Activated T-helper 1 cell treated with Interleukin-2 at 50 U/mL for 16 hours (primary cell): Measurements from ENCODE around the gene NFIA.

ENCODE experiments used
- DNase-seq: peaks from one replicate; pipeline ENCODE4 v3.0.0-alpha.2; 2020; ENCODE audit warnings: low read depth

The NFIA gene

DNA sequence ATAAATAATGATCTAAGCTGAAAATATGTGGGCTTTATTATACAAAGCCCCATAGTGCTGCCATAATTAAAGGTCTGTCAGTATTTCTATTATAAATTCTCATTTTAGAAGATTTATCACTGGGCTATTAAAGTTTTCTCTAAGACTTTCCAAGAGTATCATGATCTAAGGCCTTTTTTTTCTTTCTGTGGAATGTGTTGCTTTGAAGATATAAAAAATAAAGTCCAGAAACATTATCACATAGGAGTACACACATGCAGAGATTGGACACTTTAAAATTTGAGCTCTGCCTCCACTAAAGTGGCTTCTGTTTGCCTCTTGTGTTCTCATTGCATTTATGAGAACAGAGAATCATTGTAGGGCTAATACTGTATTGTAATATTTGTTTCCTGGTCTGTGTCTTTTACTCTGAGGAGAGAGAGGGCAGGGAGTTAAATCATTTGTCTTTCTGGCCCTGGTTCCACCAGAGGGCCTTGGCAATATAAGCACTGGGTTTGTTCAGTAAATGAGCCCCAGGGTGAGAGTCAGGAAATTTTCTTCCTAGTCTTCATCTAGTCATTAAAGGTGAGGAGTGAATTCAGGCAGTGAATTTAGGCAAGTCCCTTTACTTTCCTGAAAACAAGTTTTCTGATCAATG is 70.2 kb downstream of the NFIA start:
- DNase-seq, result no peak

DNA sequence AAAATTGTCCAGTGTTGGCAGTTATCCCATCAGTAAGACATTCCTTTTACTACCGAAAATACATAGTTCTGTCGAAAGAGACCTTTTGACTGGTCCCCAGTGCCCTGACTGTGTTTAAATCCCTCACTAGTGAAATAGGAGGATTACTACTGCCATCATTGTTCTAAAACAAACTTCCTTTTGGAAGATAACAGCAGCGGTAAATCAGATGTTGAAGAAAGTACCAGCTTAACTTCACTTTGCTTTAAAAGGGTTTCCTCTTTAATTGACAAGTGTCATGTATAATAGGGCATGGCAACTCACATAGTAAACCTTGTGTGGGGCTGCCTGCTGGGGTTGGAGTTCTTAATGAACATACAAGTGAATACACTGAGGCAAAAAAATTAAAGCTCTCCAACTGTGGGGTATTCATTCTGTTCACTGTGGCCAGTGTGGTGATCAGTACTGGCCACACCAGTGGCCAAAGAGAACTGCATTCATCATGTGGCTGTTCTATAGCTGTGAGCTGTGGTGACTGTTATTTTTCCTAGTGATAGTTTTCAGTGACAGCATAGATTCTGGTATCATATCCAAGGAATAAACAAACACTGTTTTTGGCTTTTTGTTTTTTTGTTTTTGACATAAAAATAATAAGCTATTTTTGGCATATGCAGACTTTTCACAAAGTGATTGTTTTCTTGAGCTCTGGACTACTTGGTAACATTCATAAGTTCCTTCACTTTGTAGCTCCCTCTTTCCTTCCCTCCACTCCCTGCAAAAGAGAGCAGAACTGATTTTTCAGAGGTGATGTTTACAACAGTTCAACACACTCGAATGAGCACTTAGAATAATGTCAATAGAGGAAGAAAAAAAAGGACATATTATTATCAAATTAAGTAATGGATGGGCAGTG is 74.5 kb downstream of the NFIA start:
- DNase-seq, result no peak

DNA sequence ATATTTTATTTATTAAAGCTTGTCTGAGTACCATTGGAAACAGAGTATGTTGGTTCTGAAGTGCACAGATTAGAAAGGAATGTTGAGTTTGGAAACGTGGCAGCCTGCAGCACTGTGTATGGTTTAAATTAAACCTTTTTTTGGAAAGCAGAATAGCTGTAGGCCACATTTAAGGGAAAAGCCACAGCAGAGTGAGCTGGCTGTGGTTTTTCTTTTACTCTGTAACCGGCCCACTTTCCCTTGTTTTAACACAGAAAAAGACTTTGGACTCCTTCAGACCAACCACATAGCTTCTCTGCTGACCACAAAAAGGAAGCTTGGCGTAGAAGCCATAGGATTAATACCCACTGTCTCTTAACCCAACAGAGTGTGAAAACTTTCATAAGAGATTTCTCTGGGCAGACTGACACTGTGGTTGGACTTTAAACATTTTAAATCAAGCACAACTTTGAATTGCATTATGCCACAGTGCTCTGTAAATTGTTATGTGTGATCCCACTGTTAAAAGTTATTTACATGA is 75.2 kb downstream of the NFIA start:
- no peak for DNase-seq

DNA sequence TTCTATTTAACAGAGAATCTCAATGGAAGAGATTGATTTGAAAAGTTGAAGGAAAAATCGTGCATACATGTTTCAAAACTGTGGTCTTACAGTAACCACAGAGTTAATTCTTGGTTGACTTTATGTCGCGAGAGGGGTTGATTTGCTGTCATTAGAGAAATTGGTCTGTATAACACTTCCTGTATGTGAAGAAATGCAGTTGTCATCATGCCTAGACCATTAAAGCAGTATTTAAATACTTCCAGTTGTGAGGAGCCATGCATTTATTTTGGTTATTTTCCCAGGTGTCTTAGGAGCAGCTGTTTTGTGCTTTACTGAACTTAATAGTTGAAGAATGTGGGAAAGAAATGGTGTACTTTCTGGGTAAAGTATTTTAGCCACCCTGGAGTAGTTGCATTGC is 76.2 kb downstream of the NFIA start:
- no peak for DNase-seq

DNA sequence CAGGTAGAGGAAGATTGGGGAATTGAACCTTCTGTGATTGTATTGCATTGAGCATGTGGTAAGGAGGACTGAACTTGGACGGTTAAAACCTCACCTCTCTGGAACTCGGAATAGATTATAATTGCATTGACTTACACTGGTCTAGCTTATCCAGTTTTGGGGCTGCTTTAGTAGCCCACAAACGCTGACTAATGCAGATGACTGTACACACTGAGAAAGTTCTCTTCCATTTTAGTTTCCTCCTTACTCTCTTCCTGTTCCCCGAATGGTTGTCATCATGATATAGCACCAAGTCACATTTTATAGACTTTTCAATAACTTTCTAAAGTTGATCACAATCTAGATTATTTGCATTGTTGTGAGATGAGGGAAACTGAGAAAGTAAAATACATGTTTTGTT is 78.2 kb downstream of the NFIA start:
- DNase-seq, result no peak

DNA sequence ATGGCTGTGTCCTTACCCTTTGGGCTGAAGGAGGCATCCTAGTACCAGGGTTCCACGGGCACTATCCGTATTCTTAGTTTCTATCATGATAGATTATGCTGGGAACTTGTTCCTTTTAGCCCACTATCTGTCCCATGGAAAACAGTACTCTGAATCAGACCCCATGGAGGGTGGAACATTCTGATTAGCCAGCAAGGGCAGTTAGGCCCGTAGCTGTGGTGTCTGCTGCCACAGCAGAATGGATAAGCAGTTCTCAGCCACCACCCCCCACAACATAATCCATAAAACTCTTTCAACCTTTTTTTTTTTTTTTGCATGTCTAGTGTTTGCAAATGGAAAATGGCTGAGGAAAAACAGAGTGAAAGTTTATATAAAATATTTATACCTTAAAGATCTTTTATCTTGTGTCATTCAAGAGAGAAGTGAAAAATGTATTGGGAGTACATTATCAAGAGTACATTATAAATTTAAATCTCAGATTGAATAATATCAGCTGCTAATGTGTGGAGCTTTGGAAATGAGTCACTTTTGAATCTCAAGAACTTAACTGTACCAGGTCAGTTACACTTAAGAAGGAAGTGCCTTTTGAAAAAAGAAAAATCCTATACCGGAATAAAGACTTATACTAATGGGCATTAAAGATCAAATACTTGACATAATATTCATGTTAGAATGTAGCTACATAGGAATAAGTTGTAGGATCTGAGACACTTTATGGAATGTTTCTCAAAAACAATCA is 80.3 kb downstream of the NFIA start:
- no peak for DNase-seq

DNA sequence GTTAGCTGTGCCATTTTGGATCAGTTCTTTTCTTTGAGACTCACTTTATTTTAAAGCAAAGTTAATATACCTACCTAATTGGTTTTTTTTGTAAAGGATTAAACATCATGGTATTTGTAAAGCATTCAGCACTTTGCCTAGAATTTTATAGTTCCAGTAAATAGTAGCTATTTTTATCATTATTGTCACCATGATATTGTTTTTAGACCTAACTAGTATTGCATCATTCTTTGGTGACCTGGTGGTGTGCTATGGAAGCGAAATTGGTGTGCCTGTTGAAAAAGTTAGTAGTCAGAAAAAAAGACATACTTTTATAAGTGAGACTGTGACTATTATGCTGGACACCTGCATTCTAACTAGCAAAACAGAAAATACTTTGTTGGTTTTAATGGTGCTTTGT is 81.0 kb downstream of the NFIA start:
- no peak for DNase-seq

DNA sequence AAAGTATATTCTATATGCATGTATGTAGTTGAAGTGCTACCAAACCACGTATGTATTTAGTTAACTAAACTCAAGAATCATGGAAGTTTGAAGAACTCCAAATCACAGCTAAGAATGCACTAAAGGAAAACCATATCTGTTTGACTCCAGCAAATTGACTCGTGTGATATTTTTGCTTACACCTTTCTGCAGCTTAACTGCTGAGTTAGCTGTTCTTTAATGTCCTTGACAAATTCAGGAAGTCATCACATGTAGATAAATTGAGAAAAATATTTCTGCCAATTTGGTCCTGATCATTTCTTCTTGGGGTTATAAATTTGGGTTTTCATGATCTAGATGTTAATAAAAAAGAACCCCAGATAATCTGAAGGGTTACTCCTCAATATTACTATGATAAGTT is 83.0 kb downstream of the NFIA start:
- DNase-seq, result no peak

DNA sequence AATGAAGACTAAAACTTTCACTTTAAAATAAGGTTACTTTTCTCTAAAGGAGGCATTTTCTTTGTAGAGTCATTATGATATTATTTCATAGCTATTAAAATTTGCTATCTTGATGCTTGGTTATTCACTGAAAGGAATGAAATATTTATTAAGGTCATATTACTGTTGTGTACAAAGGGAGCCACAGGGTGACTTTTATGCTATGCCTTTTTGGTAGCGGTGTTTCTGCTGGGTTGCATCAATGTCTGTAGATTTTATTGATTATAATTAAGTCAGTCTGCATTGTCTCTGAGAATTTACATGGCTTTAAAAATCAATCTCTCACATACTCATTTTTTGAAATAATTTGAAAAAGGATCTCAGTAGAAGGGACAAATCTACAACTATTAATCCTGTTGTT is 84.9 kb downstream of the NFIA start:
- DNase-seq, result no peak

DNA sequence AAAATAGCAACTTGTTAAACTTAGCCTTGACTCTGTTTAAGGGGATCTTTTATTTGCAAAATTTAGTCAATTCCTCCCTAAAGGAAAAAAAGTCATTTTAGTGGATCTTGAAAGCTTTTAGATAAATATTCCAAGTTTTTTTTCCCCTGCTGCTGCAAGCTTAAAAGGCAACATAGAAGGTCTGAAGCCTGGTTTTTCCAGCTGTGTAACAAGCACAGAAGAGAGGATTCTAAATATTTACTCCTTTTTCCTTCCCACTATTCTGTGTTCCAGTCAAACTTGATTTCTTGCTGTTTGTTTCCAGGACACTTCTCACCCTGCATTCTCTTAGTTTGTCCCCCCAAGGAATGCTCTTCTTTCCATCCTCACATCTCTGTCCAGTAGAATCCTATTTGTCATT is 86.7 kb downstream of the NFIA start:
- DNase-seq, result no peak

DNA sequence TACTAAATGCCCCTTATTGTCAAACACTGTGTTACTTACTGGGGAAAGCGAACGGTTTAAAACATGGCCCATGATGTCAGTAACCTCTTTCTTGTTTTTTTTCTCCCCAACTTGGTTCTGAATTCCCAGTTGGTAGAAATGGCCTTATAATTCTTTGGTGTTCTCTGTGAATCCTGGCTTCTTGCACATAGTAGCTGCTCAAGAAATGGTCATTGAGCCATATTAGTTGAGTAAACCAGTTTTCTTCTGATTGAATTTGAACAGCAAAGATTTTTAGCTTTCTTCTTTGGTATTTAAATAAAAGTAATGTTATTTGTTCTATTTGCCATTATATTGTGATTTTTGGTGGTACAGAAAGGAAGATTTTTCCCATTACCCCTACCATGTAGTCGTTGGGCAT is 87.3 kb downstream of the NFIA start:
- DNase-seq, result no peak

DNA sequence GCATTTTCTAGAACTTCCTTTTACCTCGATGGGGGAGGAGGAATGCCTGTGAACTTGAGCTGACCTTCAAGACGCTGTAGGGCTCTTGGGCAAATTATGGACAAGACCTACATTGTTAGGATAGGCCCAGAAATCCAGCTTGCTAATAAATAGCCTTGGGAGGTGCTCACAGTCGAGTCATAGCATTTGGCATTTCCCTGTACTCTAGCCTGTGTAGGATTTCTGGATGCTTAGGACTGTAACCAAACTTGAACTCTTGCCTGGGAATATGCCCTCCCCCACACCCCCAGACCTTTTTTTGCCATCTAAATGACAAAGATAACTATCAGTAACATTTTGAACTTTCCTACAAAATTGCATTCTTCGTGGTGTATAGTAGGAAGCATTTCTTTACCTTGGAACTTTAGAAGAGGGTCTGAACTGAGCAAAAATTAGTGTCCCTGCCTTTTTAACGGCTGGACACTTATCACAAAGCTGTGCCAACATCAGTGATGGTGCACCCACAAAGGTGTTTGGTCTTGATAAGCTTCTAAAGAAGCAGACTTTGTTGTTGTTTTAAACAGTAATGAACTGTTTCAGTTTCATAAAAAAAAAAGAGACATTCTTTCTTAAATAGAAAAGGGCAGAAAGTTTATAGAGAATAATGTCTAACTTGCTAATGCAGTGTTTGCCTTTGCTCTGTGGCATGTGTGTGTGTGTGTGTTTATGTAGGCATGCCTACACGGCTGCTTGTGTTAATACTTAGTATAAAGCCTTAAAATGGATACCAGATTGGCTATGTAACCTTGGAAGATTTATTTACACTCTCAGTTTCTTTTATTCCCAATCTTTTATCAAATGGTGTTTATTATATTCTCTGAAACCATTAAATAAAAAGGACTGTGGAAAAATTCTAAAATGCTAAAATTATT is 88.2 kb downstream of the NFIA start:
- DNase-seq, result no peak

DNA sequence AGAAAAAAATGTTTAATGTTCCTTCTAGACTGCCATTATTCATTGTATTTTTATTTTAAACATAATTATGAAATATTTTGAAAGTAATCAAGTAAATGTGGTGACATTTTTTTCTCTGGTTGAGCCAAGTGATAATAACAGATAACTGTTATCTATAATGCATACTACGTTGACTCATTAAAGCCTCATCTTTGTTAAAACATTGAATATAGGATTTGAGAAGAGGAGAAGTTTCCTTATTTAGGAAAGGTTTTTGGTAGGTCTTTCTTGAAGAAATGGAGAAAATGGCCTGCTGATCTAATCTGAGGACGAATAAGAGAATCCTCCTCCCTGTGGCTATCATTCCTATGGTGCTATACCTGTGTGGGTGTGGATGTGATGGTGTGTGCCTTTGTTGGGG is 89.0 kb downstream of the NFIA start:
- no peak for DNase-seq

DNA sequence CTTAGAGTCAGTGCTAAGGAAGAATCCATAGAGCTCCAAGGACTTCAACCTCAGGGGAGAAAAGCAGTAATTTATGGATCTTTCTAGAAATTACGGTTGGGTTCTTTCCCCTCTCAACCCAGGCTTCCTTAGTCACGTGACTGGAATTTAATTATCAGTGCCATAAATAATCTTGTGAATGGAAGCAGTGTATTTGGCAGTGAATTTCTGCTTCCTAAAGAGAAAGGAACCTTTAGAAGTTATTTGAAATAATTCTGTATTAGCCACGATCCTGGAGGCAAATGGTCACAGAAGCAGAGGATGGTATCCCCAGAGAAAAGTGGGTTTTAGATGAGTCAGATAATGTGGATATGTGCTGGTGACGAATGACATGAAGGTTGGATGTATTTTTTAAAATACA is 89.6 kb downstream of the NFIA start:
- DNase-seq, result no peak

DNA sequence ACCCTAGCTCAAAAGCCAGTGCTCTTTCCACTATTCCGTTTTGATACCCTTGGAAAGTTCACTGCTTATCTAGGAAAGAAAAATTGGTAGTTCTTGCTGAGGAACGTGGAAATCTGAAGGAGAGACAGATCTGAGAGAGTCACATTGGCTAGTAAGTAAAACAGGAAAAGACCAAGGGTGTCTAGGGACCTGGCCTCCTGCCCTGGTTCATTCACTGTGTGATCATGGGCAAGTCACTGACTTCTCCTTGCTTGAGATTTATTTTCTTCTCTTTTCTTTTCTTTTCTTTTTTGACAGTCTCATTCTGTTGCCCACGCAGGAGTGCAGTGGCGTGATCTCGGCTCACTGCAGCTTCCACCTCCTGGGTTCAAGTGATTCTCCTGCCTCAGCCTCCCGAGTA is 90.8 kb downstream of the NFIA start:
- DNase-seq, result no peak

DNA sequence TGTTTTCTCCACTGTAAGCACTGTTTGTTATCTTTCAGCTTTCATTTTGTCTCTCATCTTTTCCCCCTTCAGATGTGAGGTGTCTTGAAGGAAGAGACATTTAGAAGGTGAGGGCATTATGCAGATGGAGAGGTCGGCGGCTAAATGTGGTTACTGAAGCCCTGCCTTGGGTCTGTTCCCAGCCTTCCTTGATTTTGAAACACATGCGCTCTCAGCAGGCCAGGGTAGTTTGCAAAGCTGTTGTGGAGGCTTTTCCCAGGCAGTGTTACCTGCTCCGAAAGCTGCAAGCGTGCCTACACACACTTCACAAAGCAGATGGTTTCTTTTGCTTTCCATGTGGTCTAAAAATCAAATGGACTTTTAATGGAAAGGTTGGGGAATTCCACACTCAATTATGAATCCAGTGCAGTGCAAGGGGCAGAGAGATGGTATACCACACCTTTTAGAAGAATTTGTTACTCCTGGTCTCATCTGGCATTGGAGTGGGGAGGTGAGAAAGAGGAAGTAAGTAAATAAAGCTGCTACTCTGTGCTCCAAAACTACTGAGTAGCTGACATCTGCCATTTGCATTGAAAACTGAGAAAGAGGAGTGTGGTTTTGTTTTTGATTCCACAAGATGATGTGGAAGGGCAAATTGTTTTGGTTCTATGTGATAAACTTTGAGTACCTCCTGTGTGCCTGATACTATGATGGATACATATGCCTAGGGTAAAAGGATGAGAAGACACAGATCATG is 91.9 kb downstream of the NFIA start:
- no peak for DNase-seq

DNA sequence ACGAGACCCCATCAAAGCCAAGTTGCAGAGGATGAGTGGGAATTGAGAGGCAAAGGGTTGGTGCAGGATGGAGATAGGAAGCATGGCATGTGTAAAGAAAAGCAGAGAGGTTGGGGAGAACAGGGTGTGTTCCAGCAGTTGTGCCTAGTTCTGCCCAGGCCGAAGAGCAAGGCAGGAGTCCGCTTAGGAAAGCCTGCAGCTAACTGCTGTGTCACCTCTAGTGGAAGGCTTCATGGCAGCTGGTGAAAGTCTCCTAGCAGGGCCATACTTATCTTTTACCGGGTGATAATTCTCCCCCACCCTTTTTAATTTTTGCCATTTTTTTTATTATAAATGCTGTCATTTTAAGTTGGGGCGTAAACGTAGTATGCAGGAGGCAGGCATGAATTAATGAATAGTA is 93.6 kb downstream of the NFIA start:
- DNase-seq, result no peak

DNA sequence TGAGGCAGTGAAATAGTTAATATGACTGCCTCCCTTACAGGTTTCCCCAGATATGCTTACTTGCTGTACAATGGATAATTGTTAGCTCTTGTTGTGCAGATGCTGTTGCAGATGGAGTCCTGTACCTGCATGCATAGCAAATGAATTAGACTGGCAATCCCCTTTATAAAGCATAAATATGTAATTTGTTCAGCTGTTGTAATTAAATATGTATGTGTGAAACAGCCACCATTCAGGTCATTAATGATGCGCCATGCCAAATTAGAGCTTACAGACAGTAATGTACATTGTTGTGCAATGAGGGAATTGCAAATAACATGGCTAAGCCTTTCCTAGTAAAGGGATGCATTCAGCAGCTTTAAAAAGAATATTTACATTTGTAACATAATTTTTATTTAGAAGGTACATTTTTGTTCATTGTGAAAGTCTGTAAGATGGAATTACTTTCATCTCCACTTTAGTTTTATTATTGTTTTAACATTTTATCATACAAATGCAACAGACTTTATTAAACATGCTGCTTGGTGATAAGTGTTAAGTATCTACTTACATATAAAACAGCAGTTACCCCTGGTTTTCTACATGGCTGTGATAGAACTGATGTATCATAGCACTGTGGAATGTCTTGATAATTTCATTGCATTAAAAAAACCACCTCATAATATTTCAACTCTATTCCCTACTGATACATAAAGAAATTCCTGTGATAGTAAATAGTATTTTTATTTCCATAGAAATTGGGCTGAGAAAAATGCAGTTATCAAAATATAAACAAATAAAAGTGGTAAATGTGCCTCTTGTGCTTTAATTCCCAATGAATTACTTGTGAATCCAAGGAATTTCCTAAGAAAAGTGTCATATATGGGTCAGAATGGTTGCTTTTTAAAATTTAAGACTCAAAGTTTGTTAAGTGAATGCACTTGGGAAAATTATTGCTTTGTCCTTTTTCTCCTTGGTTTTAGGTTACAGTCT is 99.0 kb downstream of the NFIA start:
- no peak for DNase-seq

DNA sequence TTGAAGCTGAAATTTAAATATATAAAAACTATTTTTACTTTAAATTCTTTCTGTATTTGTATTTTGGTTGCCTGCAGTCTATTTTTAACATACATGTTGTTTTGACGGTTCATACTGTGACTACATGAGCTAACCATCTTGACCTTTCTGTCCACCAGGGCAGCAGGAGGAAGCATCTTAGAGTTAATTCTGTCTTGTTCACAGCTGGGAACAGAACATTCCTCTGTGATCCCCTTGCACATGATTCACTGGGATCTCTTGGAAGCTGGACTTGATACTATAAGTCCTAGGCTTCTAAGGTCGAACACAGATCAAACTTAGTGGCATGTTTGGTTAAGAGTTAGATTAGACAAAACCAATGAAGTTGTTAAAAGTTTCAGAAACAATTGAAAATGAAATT is 99.7 kb downstream of the NFIA start:
- no peak for DNase-seq

DNA sequence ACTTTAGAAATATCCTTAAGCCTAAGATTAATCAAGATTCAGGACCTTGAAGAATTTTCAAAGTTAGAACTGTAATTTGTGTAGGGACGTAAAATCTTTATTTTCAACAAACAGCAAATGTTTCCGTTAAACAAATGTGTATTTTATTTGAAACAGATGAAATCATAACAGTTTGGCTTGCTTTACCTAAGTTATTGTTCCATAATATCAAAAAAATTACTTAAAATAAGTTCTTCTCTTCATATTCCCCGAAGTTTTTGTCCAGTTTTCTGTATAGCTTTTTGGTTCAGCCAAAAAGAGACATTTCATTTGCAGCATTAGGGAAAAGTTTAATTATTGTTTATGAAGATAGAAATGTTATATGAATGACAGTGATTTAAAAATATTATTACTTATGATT is 100.1 kb downstream of the NFIA start:
- no peak for DNase-seq
